ENCODE measurements around the gene TPPP.

TPPP gene

GRCh38 chr5:660491-661030 is 32.6 kb downstream of the TPPP start:
- Histone ChIP-seq H3K4me3 (ENCODE audit: low read depth in 1 of 2, low read length in 2 of 2) (no peak overlapping the region), H3K9me3 (ENCODE audit: control insufficient read depth in 1 of 2, low read length in 2 of 2) (peaks cover 0 to 6% of the 10 kb centered on the region in 2 donors), H3K27me3 (ENCODE audit: low read depth, low read length) (no peaks in the 10 kb centered on the region), H3K4me1 (ENCODE audit: control insufficient read depth in 1 of 2, insufficient read depth in 2 of 2, low read length in 2 of 2) (no peaks in the 10 kb centered on the region), H3K27ac (ENCODE audit: low read length) (no peak overlapping the region), H3K36me3 (ENCODE audit: control insufficient read depth in 1 of 2, insufficient read depth in 2 of 2, low read length in 2 of 2) (peaks cover 10 to 66% of the 10 kb centered on the region in 2 donors)

GRCh38 chr5:659496-660263 is 33.5 kb downstream of the TPPP start:
- Histone ChIP-seq H3K36me3 (ENCODE audit: control insufficient read depth in 1 of 2, insufficient read depth in 2 of 2, low read length in 2 of 2) (peaks cover 9 to 59% of the 10 kb centered on the region in 2 donors), H3K27ac (ENCODE audit: low read length) (no peak overlapping the region), H3K4me3 (ENCODE audit: low read depth in 1 of 2, low read length in 2 of 2) (no peak overlapping the region), H3K27me3 (ENCODE audit: low read depth, low read length) (no peaks in the 10 kb centered on the region), H3K9me3 (ENCODE audit: control insufficient read depth in 1 of 2, low read length in 2 of 2) (peaks cover 0 to 6% of the 10 kb centered on the region in 2 donors), H3K4me1 (ENCODE audit: control insufficient read depth in 1 of 2, insufficient read depth in 2 of 2, low read length in 2 of 2) (no peaks in the 10 kb centered on the region)

DNA sequence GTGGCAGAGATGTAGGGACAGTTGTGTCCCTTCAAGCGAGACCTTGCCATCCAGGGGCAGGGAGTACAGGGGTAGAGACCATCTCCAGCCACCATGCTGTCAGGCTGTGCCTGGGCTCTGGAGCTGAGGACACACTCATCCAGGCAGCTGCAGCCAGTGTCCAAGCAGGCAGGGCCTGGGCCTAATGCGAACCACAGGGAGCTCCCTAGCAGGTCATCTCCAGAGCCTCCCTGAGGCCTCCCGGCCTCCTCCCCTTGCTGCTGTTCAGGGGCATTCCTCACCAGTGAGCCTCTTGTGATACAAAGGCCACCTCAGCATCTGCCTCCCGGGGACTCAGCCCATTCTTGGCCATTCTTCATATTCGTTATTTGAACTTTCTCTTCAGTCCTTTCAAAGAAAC is 35.0 kb downstream of the TPPP start:
- Histone ChIP-seq H3K36me3 (ENCODE audit: control insufficient read depth in 1 of 2, insufficient read depth in 2 of 2, low read length in 2 of 2) (peaks cover 4 to 43% of the 10 kb centered on the region in 2 donors), H3K9me3 (ENCODE audit: control insufficient read depth in 1 of 2, low read length in 2 of 2) (peaks cover 0 to 6% of the 10 kb centered on the region in 2 donors), H3K4me1 (ENCODE audit: control insufficient read depth in 1 of 2, insufficient read depth in 2 of 2, low read length in 2 of 2) (no peaks in the 10 kb centered on the region), H3K27ac (ENCODE audit: low read length) (no peak overlapping the region), H3K4me3 (ENCODE audit: low read depth in 1 of 2, low read length in 2 of 2) (no peak overlapping the region), H3K27me3 (ENCODE audit: low read depth, low read length) (no peaks in the 10 kb centered on the region)

- Histone ChIP-seq H3K27ac (ENCODE audit: low read length) (no peak overlapping the region), H3K36me3 (ENCODE audit: control insufficient read depth in 1 of 2, insufficient read depth in 2 of 2, low read length in 2 of 2) (peaks cover 4 to 38% of the 10 kb centered on the region in 2 donors)
Observed at GRCh38 chr5:657570-657969, 35.6 kb downstream of the TPPP start.

GRCh38 chr5:655406-655805 is 37.7 kb downstream of the TPPP start:
- no peak overlapping the region for H3K4me3 ChIP-seq (ENCODE audit: low read depth in 1 of 2, low read length in 2 of 2)
- peaks cover 4 to 23% of the 10 kb centered on the region in 2 donors for H3K36me3 ChIP-seq (ENCODE audit: control insufficient read depth in 1 of 2, insufficient read depth in 2 of 2, low read length in 2 of 2)
- no peak overlapping the region for H3K27ac ChIP-seq (ENCODE audit: low read length)
- no peaks in the 10 kb centered on the region for H3K27me3 ChIP-seq (ENCODE audit: low read depth, low read length)
- peaks cover 0 to 6% of the 10 kb centered on the region in 2 donors for H3K9me3 ChIP-seq (ENCODE audit: control insufficient read depth in 1 of 2, low read length in 2 of 2)
- H3K4me1 ChIP-seq (ENCODE audit: control insufficient read depth in 1 of 2, insufficient read depth in 2 of 2, low read length in 2 of 2) = no peaks in the 10 kb centered on the region

More at GRCh38 chr5:657570-657969, 35.6 kb downstream of the TPPP start:
- H3K9me3 ChIP-seq (ENCODE audit: control insufficient read depth in 1 of 2, low read length in 2 of 2) = peaks cover 0 to 6% of the 10 kb centered on the region in 2 donors
- no peaks in the 10 kb centered on the region for H3K27me3 ChIP-seq (ENCODE audit: low read depth, low read length)
- no peak overlapping the region for H3K4me3 ChIP-seq (ENCODE audit: low read depth in 1 of 2, low read length in 2 of 2)
- H3K4me1 ChIP-seq (ENCODE audit: control insufficient read depth in 1 of 2, insufficient read depth in 2 of 2, low read length in 2 of 2) = no peaks in the 10 kb centered on the region

DNA sequence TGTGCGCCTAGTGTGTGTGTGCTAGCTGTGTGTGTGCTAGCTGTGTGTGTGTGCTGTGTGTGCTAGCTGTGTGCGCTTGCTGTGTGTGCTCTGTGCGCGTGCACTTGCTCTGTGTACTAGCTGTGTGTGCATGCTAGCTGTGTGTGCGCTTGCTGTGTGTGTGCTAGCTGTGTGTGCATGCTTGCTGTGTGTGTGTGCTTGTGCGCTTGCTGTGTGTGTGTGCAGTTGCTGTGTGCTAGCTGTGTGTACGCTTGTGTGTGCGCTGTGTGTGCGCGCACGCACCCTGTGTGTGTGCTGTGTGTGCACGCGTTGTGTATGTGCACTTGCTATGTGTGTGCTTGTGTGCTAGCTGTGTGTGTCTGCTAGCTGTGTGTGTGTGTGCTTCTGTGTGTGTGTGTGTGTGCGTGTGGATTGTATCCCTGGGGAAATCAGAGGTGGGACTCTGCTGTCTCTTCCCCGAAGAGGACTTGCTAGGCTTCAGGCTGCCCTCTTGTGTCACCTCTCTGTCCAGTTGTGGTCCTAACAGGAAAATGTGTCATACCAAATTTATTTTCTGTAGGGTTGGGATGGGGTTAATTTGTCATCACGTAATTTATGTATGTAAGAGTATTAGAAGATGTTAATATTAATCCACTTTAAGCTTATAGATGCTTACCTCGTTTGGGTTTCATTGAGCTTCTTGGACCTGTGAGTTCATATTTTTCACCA is 38.9 kb downstream of the TPPP start:
- H3K4me3 ChIP-seq (ENCODE audit: low read depth in 1 of 2, low read length in 2 of 2) = no peak overlapping the region
- H3K4me1 ChIP-seq (ENCODE audit: control insufficient read depth in 1 of 2, insufficient read depth in 2 of 2, low read length in 2 of 2) = no peaks in the 10 kb centered on the region
- H3K9me3 ChIP-seq (ENCODE audit: control insufficient read depth in 1 of 2, low read length in 2 of 2) = peaks cover 0 to 6% of the 10 kb centered on the region in 2 donors
- no peaks in the 10 kb centered on the region for H3K27me3 ChIP-seq (ENCODE audit: low read depth, low read length)
- H3K27ac ChIP-seq (ENCODE audit: low read length) = no peak overlapping the region
- peaks cover 0 to 15% of the 10 kb centered on the region in 2 donors for H3K36me3 ChIP-seq (ENCODE audit: control insufficient read depth in 1 of 2, insufficient read depth in 2 of 2, low read length in 2 of 2)

- H3K4me1 ChIP-seq (ENCODE audit: control insufficient read depth in 1 of 2, insufficient read depth in 2 of 2, low read length in 2 of 2) = no peaks in the 10 kb centered on the region
- H3K27me3 ChIP-seq (ENCODE audit: low read depth, low read length) = no peaks in the 10 kb centered on the region
- H3K27ac ChIP-seq (ENCODE audit: low read length) = no peak overlapping the region
- peaks cover 3 to 6% of the 10 kb centered on the region in 2 donors for H3K36me3 ChIP-seq (ENCODE audit: control insufficient read depth in 1 of 2, insufficient read depth in 2 of 2, low read length in 2 of 2)
- peaks cover 0 to 3% of the 10 kb centered on the region in 2 donors for H3K9me3 ChIP-seq (ENCODE audit: control insufficient read depth in 1 of 2, low read length in 2 of 2)
- no peak overlapping the region for H3K4me3 ChIP-seq (ENCODE audit: low read depth in 1 of 2, low read length in 2 of 2)
Observed at GRCh38 chr5:652773-653350, 40.3 kb downstream of the TPPP start.

DNA sequence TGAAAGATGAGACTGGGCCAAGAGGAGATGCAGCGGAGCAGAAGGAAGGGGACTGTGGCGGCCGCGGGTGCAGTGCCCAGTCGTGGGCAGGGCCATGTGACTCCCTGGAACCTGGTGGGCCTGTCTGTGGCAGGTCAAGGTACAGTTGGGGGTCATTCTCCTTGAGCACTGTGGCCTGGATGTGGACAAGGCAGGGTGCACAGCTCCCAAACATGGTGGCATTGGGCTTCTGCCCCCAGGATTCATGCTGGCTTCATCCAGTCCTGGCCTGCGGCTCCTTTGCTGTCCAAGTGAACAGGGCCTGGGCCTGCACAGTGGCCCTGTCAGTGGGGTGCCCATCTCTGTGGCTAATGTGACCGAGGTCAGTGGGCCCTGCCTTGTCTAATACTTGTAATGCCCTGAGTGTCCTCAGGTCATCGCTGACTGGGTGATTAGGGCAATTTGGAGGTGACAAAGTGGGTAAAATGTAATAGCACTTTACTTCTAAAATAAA is 41.1 kb downstream of the TPPP start:
- H3K27me3 ChIP-seq (ENCODE audit: low read depth, low read length) = no peaks in the 10 kb centered on the region
- no peaks in the 10 kb centered on the region for H3K4me1 ChIP-seq (ENCODE audit: control insufficient read depth in 1 of 2, insufficient read depth in 2 of 2, low read length in 2 of 2)
- H3K27ac ChIP-seq (ENCODE audit: low read length) = no peak overlapping the region
- H3K36me3 ChIP-seq (ENCODE audit: control insufficient read depth in 1 of 2, insufficient read depth in 2 of 2, low read length in 2 of 2) = peaks cover 4 to 7% of the 10 kb centered on the region in 2 donors
- no peaks in the 10 kb centered on the region for H3K9me3 ChIP-seq (ENCODE audit: control insufficient read depth in 1 of 2, low read length in 2 of 2)
- H3K4me3 ChIP-seq (ENCODE audit: low read depth in 1 of 2, low read length in 2 of 2) = no peak overlapping the region

DNA sequence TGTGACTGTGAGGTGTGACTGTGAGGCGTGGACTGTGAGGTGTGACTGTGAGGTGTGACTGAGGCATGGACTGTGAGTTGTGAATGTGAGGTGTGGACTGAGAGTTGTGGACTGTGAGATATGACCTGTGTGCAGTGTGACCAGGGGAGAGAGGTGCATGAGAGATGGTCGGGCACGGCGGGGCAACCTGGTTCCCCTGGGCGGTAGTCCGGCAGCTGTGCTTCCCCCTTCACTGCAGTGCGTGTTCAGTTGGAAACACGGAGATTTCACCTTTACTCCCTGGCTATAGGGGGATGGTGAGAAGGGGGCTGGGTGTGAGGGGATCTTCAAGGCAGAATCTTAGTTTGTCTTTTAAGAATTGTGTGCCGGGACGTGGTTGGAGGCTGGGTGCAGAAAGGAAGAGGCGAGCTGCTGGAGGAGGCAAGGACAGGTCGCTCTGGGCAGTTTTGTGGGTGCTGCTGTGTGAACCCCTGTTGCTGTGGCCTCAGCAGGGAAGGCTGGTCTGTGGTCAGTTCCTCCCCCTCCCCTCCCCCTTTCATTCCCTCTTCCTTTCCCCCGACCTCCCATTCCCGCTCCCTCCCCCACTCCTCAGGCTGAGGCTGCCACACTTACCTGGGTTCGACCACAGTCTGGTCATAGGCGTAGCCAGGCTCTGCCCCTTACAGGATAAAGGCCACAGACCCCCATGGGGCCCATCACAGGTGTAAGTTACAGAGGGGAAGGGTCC is 41.7 kb downstream of the TPPP start:
- Histone ChIP-seq H3K27me3 (ENCODE audit: low read depth, low read length) (no peaks in the 10 kb centered on the region), H3K4me1 (ENCODE audit: control insufficient read depth in 1 of 2, insufficient read depth in 2 of 2, low read length in 2 of 2) (no peaks in the 10 kb centered on the region), H3K4me3 (ENCODE audit: low read depth in 1 of 2, low read length in 2 of 2) (no peak overlapping the region), H3K27ac (ENCODE audit: low read length) (no peak overlapping the region), H3K36me3 (ENCODE audit: control insufficient read depth in 1 of 2, insufficient read depth in 2 of 2, low read length in 2 of 2) (peaks cover 4 to 10% of the 10 kb centered on the region in 2 donors), H3K9me3 (ENCODE audit: control insufficient read depth in 1 of 2, low read length in 2 of 2) (no peaks in the 10 kb centered on the region)

DNA sequence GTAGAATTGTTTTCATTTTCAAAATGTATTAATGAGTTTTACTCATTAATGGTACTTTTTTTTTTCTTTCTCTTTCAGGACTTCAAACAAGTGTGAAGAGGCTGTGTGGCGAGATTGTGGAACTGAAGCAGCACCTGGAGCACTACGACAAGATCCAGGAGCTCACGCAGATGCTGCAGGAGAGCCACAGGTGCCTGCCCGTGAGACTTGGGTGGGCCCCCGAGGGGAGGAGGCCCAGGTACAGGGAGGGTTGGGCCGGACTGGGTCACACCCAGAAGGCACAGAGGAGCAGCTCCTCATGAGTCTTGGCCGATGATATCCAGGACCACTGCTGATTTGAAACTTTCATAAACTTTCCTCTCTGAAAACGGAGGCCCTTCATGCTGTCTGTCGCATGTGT is 45.4 kb downstream of the TPPP start:
- Histone ChIP-seq H3K27ac (ENCODE audit: low read length) (no peak overlapping the region), H3K4me1 (ENCODE audit: control insufficient read depth in 1 of 2, insufficient read depth in 2 of 2, low read length in 2 of 2) (no peaks in the 10 kb centered on the region), H3K4me3 (ENCODE audit: low read depth in 1 of 2, low read length in 2 of 2) (no peak overlapping the region), H3K9me3 (ENCODE audit: control insufficient read depth in 1 of 2, low read length in 2 of 2) (no peaks in the 10 kb centered on the region), H3K36me3 (ENCODE audit: control insufficient read depth in 1 of 2, insufficient read depth in 2 of 2, low read length in 2 of 2) (peaks cover 10 to 11% of the 10 kb centered on the region in 2 donors), H3K27me3 (ENCODE audit: low read depth, low read length) (no peaks in the 10 kb centered on the region)

All from muscle layer of duodenum (tissue), 2 donors.